Gastrocnemius medialis (tissue), 4 donors: ENCODE data around the gene PCDHA3.

ENCODE experiments used
- POLR2A ChIP-seq, 2 donors: fragments of 450-650 bp; IDR thresholded peaks; one replicate each; pipeline ENCODE4 v1.6.1; 2017; ENCODE audit warnings: antibody characterized with exemption in 2 of 2, mild to moderate bottlenecking in 2 of 2, moderate library complexity in 2 of 2
- TF ChIP-seq, protein P1 (sequence below), 5 experiments: fragments of 450-650 bp in 3 of 5; fragments of 200-600 bp in 2 of 5; sonication (generic) in 2 of 5; IDR thresholded peaks in 4 of 5; conservative IDR thresholded peaks in 1 of 5; 1 replicate in 4 of 5; 2 replicates in 1 of 5; pipeline ENCODE4 v1.5.1; 2016 to 2019; ENCODE audit warnings: antibody characterized with exemption in 5 of 5, mild to moderate bottlenecking in 3 of 5, moderate library complexity in 3 of 5

GRCh38 chr5:140764177-140764973 lies 36.5 kb upstream of the PCDHA3 start:
- TF ChIP-seq, protein P1, sequence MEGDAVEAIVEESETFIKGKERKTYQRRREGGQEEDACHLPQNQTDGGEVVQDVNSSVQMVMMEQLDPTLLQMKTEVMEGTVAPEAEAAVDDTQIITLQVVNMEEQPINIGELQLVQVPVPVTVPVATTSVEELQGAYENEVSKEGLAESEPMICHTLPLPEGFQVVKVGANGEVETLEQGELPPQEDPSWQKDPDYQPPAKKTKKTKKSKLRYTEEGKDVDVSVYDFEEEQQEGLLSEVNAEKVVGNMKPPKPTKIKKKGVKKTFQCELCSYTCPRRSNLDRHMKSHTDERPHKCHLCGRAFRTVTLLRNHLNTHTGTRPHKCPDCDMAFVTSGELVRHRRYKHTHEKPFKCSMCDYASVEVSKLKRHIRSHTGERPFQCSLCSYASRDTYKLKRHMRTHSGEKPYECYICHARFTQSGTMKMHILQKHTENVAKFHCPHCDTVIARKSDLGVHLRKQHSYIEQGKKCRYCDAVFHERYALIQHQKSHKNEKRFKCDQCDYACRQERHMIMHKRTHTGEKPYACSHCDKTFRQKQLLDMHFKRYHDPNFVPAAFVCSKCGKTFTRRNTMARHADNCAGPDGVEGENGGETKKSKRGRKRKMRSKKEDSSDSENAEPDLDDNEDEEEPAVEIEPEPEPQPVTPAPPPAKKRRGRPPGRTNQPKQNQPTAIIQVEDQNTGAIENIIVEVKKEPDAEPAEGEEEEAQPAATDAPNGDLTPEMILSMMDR (IDR thresholded peaks at IDR 0.05 in 4 of 5, conservative IDR thresholded peaks at IDR 0.05 in 1 of 5): no peak
- TF ChIP-seq POLR2A (IDR thresholded peaks at IDR 0.05): no peak
